NCI-H1436 (cell line): Measurements from ENCODE around the gene GABRA4.

ENCODE experiments used
- DNase-seq: peaks from one replicate; lab custom pipeline; 2025; lab: John Stamatoyannopoulos, UW

Gene GABRA4

DNA sequence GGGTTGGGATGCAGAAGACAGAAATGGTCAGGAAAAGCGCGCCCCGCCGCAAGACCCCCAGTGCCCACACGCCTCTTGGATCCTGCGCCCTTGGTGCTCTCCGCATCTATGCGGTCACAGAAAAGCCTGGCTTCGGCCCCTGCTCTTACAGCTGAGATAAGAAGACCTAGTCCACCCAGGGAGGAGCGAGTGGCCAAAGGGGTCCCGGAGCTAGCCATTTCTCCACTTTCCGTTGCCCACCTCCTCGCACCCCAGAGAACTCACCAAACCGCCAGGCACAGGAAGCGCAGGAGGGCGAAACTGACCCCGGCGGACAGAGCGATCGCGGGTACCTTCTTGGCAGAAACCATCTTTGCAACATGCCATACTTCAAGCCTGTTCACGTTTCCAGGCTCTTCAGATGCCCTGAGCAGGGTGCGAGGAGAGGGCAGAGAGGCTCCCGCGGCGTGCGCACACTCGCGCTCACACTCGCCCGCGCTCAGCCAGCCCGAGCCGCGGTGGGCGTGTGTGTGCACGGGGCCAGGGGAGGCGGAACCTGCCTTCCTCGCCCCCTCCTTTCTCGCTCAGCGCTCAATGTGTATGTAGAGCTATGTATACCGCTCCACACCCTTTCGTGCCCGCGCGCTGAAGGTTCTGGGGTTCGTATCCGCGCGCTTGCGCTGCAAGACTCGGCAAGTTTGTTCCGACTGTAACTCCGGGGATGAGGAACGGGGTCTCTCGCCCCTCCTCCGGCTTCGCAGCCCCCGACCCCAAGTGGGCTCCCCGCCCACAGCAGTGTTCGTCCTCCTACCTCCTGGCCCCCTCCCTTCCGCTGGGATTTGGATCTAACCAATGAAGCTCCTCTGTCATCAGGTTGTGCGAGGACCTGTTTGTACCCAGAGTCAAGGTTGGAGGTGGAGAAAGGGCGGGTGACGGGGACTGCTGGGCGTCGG lies at the start of gene GABRA4:
GABRA4 (minus strand) TSS at position 507 of the 932 bp plus-strand sequence; CDS start at position 350, 157 bp downstream.
- DNase-seq: no peak

DNA sequence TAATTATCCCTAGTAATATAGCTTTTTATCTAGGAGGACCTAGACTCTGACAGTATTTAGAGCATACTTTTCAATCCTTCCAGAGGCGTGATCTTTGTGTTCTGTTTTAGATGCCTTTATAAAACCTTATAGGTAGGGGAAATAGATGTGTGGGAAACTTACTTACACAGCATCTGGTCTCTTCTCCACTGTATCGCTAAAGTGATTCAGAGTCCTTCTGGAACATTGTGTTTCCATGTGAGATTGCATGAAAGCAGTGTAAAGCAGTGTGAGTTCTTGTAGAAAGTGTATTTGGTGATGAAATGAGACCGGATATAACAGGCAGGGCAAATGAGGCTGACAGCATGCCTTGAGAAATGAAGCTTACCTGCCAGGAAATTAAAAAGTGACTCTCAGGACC lies 47.4 kb upstream of the GABRA4 start:
- DNase-seq: no peak

DNA sequence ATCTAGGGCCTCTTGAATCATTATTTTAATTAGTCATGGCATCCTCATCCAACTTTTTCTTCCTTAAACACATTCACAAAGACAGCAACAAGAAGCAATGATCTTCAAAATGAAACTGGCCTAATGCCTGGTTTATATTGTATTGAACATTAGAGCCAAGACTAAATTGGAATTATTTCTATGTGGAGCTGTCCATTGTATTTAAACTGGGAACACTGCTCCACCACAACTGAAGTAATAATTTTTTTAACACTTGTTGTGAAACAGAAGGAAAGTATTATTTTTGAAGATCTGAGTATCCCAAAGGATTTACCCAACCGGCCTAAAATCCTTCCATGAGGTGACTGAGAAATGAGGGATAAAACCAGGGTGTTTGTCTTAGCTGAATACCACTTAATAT lies 44.9 kb upstream of the GABRA4 start:
- DNase-seq: no peak

DNA sequence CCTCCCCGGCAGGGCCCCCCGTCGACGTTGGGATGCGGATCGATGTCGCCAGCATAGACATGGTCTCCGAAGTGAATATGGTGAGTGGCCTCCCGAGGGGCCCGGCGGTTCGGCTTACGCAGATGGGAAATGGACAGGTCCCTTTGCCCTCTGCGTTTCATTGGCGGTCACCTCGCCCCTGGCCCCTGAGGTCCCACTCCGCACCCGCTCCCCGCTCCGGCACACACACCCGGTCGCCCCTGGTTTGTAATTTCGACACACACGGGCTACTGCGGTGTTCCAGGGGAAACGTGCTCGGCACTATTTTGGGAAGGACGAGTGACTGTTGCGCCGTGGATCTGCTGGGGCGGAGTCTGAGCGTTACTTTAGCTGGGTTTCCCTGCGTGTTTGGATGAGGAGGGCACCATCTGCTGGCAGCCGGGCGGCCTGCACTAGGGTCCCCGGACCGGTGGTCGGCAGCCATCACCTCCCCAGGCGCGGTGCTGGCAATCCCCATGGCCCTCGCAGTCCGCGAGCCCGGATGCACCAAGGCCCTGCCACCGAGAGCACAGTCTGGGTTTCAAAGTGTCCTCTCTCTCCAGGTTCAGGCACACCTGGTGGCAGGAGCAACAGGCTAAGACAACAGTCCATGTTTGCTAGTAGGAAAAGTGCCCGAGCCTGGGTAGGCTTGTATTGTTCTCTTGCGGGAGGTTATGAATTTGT lies 39.2 kb upstream of the GABRA4 start:
- no peak for DNase-seq

DNA sequence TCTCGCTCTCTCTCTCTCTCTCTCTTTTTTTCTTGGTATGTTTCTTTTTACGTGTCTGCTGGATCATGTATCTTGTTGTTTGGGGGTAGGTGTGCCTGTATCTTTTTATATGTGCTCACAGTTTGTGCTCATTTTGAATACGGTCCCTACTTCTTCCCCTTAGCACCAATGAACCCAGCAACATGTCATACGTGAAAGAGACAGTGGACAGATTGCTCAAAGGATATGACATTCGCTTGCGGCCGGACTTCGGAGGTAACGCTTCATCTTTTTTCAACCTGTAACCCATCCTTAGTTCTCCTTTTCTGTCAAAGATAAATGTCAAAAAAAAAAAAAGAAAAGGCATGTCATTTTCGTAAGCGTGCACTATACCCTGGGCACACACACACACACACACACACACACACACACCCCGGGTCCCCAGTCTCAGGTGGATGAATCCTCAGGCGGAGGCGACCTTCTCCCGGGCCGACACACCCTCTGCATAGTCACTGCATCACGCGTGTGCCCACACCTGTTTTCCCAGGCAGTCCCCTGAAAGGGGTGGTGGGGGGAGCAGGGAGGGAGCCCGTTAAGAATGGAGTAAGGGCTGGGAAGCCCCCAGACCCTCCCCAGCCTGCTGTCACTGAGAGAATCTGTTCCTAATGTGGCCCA lies 38.5 kb upstream of the GABRA4 start:
- DNase-seq: no peak

DNA sequence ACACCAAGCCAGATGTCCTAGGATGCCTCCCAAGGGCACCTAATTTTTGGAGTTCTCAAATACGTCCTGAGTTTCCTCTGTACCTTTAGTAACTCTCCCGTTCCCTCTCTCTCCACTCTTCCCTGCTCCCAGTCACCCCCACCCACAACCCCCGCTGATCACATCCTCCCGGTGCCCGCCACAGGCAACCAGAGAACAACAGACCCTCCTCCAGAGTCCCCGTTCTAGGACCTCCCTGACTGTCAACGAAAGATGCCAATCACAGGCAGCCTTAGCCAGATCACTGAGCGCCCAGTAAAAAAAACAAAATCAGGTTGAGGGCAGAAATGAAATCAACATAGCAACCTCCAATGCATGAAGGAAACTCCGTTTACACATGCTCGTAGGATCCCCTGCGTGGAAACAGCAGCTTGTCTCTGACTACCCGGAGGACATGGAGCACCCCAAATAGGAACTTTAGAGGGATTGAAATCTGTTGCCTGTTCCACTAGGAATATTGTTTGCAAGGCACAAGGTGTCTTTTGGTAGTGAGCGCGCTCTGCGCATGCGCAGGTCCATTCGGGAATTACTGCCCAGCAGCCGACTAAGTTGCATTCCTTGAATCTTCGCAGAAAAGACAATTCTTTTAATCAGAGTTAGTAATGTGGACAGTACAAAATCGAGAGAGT lies 37.8 kb upstream of the GABRA4 start, which contains the start of gene GABRB1:
GABRB1 (plus strand) TSS at position 557 of the 668 bp plus-strand sequence.
- no peak for DNase-seq

DNA sequence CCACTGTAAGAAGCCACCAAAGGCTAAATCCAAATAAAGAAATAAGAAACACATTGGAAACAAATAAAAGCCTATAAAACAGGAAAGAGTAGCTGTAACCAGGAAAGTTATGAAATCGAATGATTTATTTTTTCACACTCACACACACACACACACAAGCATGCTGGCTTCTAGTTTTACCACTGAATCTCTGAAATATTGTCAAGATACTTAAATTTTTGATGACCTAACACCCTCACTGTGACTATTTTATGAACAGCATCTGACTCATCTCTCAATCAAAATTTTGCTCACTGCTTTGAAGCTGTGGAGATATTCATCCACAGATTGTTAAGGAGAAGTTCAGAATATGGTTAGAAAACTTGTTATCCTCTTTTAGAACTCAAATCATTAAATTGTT lies 24.1 kb upstream of the GABRA4 start:
- DNase-seq: no peak

DNA sequence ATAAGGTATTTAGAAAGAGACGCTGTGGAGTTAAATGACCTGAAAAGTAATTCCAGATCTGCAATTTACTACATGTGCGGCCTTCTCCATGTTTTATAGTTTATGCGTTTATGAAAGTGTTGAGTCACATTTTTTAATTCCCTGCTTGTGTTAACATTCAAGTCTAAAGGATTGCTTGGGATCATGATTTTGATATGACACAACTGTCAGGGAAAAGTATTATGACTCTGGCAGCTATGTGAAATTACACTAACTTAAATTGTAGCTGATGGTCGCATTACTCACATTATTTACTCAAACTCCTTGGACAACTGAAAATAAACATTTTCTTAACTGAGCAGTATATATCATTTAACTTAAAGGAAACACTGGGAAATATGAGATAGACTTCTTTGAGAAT lies 23.7 kb upstream of the GABRA4 start:
- no peak for DNase-seq

DNA sequence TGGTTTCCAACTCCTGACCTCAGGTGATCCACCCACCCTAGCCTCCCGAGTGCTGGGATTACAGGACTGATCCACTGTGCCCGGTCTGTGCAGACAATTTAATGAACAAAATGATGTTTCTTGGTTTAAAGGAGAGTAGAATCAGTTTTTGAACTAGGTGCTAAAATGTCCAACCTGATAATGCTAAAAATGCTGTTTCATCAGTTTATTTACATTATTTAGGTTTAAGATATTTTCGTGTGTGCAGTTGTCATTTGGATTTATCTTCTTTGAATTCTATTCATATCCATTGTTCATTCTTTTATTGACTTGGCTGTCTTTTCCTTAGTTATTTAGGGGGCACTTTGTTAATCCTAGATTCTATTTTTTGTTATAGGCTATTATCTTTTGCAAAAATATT lies 20.0 kb upstream of the GABRA4 start:
- DNase-seq: no peak

DNA sequence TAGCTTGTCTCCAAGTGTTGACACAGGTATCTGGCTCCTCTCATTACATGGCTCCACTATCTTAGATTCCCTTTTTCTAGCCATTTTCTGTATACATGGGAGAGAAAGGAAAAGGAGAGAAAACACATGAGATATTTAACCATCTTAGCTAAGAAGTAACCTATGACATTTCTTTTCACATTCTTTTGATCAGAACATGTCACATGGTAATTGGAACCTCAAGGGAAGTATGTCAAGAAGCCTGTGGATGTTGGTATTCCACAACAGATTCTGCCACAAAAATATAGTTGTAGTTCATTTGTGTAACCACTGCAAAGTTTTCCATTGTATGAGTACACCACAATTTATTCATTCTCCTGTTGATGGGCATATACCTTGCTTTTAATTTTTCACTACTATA lies 19.3 kb upstream of the GABRA4 start:
- DNase-seq: no peak

DNA sequence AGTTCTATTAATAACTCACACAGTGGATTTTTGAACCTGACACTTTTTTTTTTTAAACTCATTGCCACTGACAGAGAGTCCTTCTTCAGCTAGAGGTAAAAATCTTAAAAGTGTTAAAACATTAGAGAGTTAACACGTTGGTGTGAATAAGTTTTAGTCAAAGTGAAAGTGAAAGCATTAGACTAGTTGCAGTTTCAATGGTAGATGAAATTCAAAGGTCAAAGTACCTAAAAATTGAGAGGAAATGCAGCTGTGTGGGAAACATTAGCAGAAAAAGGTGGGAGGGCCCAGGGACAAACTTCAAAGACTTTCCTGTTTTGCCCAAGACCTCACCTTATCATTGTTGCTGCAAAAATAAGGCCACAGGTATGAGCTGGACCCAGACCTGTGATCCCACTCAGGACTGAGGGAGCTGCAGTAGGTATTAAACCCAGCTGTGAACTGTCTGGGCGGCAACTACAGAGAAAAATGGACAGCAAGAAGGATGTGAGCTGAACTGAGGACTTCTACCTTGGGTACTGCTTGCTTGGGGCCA lies 17.6 kb upstream of the GABRA4 start:
- no peak for DNase-seq

DNA sequence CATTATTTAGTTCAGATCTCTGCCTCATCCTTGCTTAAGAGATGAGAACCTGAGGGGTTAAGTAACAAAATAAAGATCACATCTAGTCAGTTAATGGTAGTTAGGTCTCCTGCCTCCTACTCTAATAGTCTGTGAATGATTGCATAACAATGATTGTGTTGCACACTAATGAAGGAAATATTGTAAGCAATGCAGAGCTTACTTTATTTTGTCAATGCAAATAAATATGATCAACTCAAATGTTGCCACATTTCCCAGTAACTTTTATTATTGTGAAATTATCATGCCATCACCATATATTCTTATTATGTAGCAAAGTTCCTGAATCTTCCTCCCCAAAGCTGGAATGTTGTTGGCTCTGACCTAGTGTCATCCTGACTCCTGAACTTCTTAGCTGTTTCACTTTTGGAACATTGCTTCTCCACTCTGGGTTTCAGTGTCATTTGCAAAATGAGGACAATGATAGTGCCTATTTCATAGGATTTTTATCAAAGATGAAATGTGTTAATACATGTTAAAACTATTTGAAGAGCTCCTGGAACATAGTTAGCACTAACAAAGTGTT lies 17.0 kb upstream of the GABRA4 start:
- DNase-seq: no peak

DNA sequence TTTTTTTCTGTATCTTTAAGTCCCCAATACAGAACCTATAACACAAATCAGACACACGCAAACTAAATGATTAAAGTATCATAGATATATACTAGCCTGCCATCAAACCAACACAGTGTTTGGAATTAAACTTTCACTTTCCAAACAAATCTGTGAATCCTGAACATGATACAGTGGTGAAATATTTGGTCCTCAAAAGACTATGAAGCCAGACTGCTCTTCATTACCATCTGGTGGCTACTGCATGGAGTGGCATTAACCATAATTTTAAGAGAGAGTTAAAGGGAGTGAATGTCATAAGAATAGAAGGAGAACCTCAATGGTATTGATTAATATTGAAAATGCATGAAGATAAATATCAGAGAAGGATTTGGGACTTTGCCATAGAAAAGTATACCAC lies 9.2 kb upstream of the GABRA4 start:
- DNase-seq: no peak

DNA sequence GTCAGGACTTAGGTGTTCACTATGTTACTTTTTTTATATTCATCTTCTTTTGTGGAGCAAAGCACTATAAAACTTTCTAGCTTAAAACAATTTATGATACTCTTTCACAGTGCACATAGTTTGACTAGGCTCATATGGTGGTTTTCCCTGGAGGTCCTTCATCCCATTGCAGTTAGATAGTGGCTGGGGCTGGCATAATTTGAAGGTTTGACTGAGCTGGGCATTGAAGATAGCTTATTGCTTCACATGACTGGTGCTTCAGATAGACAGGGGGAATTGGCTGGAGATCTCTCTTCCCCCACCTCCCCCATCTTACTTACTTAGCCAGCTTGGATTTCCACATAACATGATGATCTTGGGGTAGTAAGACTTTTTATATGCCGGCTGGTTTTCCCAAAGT lies 7.0 kb upstream of the GABRA4 start:
- no peak for DNase-seq

DNA sequence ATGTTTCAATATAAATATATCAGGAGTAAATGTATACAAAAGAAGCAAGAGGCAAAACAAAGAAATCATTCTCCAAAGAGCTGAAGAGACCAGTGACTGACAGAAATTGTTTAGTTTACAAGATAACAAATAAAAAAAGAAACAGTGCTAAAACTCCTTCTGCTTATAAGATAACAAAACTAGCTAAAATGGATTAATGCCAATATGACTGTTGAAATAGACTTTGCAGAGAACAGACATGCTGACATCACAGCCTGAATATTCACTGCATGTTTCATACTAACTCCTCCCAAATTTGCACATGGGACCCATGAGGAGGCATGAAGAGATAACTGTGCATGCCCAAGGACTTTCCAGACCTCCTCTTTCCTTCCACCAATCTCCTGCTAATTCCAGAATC lies 6.2 kb upstream of the GABRA4 start:
- no peak for DNase-seq

DNA sequence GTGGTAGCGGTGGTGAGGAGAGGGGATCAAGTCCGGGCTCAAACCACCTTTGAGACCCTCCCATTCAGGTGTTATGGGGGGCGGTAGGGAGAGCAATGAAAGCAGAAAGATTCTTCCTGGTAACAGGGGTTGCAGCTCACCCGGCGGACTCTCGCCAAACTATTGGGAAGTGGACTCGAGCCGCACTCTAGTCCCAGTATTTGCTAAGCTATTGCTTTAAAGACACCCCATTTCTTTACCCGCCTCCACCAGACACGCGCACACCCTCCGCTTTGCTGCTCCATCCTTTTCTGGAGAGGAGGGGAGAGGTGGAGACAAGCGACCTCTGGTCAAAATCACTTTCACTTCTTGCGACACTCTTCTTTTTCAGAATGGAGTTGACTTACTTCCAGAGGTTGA lies 625 bp upstream of the GABRA4 start:
- no peak for DNase-seq

DNA sequence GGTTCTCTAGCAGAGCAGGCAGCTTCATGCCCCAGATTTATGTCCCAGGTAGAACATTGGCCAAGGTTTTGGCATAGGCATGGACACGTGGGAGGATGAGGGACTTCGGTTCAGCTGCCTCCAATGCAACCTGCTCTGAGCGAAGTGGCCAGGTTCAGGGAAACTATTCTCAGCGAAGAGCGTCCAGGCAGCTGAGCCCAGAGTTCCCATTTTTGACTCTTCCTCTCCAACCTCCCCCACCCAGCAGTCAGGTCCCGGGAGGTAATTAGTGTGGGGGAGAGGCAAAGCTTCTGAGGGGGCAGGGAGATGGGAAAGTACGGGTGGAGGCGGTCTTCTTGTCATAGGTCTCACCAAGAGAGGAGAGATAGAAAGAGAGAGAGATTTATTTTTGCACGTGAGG lies 1.0 kb downstream of the GABRA4 start:
- DNase-seq: no peak

DNA sequence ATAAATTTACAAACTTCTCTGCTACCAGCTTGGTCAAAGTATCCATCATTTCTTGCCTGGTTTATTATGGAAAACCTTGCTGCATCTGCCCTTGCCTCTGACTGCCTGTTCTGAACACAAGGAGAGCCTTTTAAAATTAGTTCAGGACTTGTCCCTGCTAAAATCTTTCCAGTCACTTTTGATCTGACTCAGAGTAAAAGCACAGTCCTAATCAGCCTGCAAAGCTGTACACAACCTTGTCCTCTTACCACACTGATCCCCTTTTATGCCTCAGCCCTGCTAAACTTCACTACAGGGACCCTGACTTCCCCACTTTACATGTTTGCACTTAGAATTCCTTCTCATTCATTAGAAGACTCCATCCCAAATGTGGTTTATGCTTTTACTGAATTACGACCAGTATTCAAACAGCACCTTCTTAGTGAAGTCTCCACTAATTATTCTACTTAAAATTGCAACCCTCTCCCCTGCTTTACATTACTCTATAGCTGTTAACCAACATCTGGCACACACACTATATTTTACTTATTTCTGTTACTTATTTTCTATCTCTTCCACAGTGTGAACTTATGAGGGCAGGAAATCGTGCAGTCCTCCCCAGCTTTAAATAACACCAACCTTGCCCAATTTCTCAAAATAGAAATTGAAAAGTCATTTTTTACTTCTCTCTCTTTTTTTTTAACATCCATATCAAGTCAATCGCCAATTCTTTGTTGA lies 6.3 kb downstream of the GABRA4 start:
- no peak for DNase-seq

DNA sequence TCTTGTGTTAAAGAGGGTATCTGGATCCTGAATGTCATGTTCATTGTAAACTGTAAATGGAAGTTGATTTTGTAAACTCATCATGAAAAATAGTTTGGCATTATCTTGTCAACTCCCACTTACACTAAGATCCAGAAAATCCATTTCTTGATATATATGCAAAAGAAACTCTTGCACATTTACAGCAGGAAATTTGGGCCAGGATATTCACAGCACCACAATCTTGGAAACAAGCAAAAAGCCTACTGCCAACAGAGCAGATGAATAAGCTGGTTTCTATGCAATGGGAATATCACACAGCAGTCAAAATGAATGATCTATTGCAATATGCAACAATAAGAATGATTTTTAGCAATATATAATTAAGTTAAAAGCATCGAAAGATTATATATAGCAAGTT lies 8.6 kb downstream of the GABRA4 start:
- DNase-seq: no peak

DNA sequence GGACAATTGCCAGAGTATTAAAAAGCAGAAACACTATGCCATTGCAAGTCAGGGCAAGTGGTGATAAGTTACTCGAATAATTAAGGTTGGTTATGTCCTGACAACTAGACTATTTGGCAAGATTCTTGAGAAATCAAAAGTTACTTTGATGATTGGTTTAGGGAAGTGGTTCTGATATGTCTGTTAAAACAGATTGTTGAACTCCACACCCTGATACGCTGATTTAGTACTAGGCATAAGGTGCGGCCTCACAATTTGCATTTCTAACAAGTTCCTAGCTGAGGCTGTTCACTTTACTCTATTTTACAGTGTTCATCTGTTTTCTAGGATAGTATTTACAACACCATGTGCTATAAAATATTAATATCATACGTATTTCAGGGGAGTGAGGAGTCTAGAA lies 12.5 kb downstream of the GABRA4 start:
- DNase-seq: no peak

DNA sequence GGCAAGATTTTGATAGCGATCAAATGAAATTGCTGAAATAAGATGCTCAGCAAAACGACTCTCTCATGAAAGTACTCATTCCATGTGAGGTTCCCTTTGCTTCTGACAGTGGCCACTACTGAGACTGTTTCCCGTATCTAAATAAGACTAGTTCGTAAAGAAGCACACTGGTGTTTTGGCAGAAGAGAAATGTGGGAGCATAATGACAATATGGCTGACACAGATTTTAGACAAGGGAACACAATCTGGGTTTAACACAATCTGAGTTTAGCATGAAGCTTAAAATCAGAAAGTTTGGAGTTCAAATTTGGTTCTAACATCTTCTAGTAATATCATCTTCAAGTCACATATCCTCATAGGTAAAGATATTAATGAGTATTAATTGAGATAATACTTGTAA lies 13.7 kb downstream of the GABRA4 start:
- no peak for DNase-seq
